ENCODE data around the gene RTL10. TPM values are rescaled to one million over a fixed set of nuclear protein-coding genes. Genes with fewer than 3 reads are reported as not detected.

RTL10 gene
- total RNA-seq, 1 experiment from 2014 or later: 21.5 TPM

GRCh38 chr22:19807914-19808872 lies 46.5 kb downstream of the RTL10 start (continued):
- TF ChIP-seq TP53 (CRISPR knock-in tag; IDR thresholded peaks at IDR 0.05): no peak
- TF ChIP-seq, protein P1, sequence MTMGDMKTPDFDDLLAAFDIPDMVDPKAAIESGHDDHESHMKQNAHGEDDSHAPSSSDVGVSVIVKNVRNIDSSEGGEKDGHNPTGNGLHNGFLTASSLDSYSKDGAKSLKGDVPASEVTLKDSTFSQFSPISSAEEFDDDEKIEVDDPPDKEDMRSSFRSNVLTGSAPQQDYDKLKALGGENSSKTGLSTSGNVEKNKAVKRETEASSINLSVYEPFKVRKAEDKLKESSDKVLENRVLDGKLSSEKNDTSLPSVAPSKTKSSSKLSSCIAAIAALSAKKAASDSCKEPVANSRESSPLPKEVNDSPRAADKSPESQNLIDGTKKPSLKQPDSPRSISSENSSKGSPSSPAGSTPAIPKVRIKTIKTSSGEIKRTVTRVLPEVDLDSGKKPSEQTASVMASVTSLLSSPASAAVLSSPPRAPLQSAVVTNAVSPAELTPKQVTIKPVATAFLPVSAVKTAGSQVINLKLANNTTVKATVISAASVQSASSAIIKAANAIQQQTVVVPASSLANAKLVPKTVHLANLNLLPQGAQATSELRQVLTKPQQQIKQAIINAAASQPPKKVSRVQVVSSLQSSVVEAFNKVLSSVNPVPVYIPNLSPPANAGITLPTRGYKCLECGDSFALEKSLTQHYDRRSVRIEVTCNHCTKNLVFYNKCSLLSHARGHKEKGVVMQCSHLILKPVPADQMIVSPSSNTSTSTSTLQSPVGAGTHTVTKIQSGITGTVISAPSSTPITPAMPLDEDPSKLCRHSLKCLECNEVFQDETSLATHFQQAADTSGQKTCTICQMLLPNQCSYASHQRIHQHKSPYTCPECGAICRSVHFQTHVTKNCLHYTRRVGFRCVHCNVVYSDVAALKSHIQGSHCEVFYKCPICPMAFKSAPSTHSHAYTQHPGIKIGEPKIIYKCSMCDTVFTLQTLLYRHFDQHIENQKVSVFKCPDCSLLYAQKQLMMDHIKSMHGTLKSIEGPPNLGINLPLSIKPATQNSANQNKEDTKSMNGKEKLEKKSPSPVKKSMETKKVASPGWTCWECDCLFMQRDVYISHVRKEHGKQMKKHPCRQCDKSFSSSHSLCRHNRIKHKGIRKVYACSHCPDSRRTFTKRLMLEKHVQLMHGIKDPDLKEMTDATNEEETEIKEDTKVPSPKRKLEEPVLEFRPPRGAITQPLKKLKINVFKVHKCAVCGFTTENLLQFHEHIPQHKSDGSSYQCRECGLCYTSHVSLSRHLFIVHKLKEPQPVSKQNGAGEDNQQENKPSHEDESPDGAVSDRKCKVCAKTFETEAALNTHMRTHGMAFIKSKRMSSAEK (CRISPR knock-in tag; IDR thresholded peaks at IDR 0.05; ENCODE audit: borderline replicate concordance): no peak
- TF ChIP-seq NFYB (CRISPR knock-in tag; conservative IDR thresholded peaks at IDR 0.05; ENCODE audit: low read depth): no peak
- no peak for TF ChIP-seq ETV6 (CRISPR knock-in tag; IDR thresholded peaks at IDR 0.05)
- no peak for TF ChIP-seq MXD4 (CRISPR knock-in tag; IDR thresholded peaks at IDR 0.05; ENCODE audit: borderline replicate concordance)
- no peak for TF ChIP-seq KAT7 (CRISPR knock-in tag; IDR thresholded peaks at IDR 0.05; ENCODE audit: borderline replicate concordance)

DNA sequence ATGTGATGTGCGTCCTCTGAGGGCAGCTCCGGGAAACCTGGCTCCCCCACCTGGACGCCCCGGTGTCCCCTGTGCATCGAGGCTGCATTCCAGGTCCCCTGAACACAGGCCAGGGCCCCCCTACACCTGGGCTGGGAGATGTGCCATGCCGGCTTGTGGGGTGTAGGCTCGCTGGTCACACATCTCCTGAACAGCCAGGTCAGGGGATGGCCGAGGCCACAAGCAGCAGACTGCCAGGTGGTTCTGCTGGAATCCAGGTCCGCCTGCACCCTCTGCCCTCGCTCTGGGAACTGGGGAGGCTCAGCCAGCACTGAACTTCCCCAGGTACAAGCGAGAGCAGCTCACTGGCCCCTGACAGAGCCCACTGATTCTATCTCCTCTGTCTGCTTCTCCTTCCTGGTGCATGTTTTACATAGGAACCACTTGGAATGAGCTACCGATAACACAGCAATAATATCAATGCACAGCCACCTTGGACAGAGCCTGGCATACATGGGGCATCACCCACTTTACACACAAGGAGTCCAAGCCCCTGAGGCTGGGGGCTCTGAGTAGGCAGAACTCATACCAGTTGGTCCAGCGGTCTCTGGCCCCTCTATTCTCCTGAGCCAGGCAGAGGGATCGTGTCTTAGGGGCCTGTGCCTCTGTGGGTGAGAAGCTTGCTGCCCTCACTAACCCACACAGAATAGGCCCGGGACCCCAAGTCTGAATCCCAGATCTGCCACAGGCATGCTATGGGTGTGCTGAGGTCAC lies 47.3 kb downstream of the RTL10 start:
- H3K4me3 Mint-ChIP-seq: no peak overlapping the region
- CTCF ChIA-PET: interaction anchor here (1.0 to 1.8 kb wide), 2 partner anchors 77 to 147 kb away, joined by 3 to 6 read pairs; no protein-coding TSS in a partner anchor
- H3K9me3 Mint-ChIP-seq: no peaks in the 10 kb centered on the region
- H3K27me3 Mint-ChIP-seq (ENCODE audit: low read depth): no peaks in the 10 kb centered on the region
- DNase-seq (ENCODE audit: low spot score): peak; percentile 10
- no peaks in the 10 kb centered on the region for H3K36me3 Mint-ChIP-seq
- H3K27ac Mint-ChIP-seq: no peak overlapping the region
- POLR2A ChIA-PET: no interaction called here
- no peaks in the 10 kb centered on the region for H3K4me1 Mint-ChIP-seq
- no peak for ATAC-seq
- TF ChIP-seq TCF7 (CRISPR knock-in tag; IDR thresholded peaks at IDR 0.05; ENCODE audit: low read depth): no peak
- TF ChIP-seq RELA (CRISPR knock-in tag; IDR thresholded peaks at IDR 0.05; ENCODE audit: borderline replicate concordance): no peak
- TF ChIP-seq, protein P2, sequence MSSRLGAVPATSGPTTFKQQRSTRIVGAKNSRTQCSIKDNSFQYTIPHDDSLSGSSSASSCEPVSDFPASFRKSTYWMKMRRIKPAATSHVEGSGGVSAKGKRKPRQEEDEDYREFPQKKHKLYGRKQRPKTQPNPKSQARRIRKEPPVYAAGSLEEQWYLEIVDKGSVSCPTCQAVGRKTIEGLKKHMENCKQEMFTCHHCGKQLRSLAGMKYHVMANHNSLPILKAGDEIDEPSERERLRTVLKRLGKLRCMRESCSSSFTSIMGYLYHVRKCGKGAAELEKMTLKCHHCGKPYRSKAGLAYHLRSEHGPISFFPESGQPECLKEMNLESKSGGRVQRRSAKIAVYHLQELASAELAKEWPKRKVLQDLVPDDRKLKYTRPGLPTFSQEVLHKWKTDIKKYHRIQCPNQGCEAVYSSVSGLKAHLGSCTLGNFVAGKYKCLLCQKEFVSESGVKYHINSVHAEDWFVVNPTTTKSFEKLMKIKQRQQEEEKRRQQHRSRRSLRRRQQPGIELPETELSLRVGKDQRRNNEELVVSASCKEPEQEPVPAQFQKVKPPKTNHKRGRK (CRISPR knock-in tag; IDR thresholded peaks at IDR 0.05; ENCODE audit: borderline replicate concordance): no peak
- TF ChIP-seq ZNF138 (CRISPR knock-in tag; conservative IDR thresholded peaks at IDR 0.05): no peak
- TF ChIP-seq ZNF396 (CRISPR knock-in tag; IDR thresholded peaks at IDR 0.05; ENCODE audit: borderline replicate concordance): no peak
- no peak for TF ChIP-seq ELF4 (CRISPR knock-in tag; IDR thresholded peaks at IDR 0.05; ENCODE audit: low read depth)
- TF ChIP-seq AFF4 (CRISPR knock-in tag; IDR thresholded peaks at IDR 0.05; ENCODE audit: borderline replicate concordance): no peak
- TF ChIP-seq HMGA2 (CRISPR knock-in tag; IDR thresholded peaks at IDR 0.05): no peak
- TF ChIP-seq, protein P3, sequence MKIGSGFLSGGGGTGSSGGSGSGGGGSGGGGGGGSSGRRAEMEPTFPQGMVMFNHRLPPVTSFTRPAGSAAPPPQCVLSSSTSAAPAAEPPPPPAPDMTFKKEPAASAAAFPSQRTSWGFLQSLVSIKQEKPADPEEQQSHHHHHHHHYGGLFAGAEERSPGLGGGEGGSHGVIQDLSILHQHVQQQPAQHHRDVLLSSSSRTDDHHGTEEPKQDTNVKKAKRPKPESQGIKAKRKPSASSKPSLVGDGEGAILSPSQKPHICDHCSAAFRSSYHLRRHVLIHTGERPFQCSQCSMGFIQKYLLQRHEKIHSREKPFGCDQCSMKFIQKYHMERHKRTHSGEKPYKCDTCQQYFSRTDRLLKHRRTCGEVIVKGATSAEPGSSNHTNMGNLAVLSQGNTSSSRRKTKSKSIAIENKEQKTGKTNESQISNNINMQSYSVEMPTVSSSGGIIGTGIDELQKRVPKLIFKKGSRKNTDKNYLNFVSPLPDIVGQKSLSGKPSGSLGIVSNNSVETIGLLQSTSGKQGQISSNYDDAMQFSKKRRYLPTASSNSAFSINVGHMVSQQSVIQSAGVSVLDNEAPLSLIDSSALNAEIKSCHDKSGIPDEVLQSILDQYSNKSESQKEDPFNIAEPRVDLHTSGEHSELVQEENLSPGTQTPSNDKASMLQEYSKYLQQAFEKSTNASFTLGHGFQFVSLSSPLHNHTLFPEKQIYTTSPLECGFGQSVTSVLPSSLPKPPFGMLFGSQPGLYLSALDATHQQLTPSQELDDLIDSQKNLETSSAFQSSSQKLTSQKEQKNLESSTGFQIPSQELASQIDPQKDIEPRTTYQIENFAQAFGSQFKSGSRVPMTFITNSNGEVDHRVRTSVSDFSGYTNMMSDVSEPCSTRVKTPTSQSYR (CRISPR knock-in tag; IDR thresholded peaks at IDR 0.05): no peak
- TF ChIP-seq GABPB1 (CRISPR knock-in tag; IDR thresholded peaks at IDR 0.05): no peak
- TF ChIP-seq, protein P4, sequence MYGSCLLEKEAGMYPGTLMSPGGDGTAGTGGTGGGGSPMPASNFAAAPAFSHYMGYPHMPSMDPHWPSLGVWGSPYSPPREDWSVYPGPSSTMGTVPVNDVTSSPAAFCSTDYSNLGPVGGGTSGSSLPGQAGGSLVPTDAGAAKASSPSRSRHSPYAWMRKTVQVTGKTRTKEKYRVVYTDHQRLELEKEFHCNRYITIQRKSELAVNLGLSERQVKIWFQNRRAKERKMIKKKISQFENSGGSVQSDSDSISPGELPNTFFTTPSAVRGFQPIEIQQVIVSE (CRISPR knock-in tag; IDR thresholded peaks at IDR 0.05; ENCODE audit: borderline replicate concordance): no peak
- TF ChIP-seq ZNF121 (CRISPR knock-in tag; IDR thresholded peaks at IDR 0.05): no peak
- TF ChIP-seq SOX15 (CRISPR knock-in tag; IDR thresholded peaks at IDR 0.05): no peak
- TF ChIP-seq SMAD4 (CRISPR knock-in tag; IDR thresholded peaks at IDR 0.05): no peak
- TF ChIP-seq IRF2 (CRISPR knock-in tag; IDR thresholded peaks at IDR 0.05; ENCODE audit: borderline replicate concordance, low read depth): no peak
